Caco-2 (cell line): Measurements from ENCODE around the gene KCNN3. TPM values are rescaled to one million over a fixed set of nuclear protein-coding genes. Genes with fewer than 3 reads are reported as not detected.

ENCODE experiments used
- BruUV-seq: library from RNA; stranded (reverse); fragments of 400-500 nt; replicated peaks from 2 replicates; lab custom pipeline; 2021; lab: Mats Ljungman, UMichigan
- CTCF ChIA-PET: fragments of 300-600 bp; sonication (Branson Sonifier 250); formaldehyde crosslinking; loops from one replicate; lab custom pipeline; 2022; ENCODE audit warnings: antibody characterized with exemption; lab: Charles Lee
- POLR2A ChIA-PET: fragments of 300-600 bp; sonication (Branson Sonifier 250); formaldehyde crosslinking; loops from one replicate; lab custom pipeline; 2022; ENCODE audit warnings: antibody characterized with exemption; lab: Charles Lee
- DNase-seq, 2 experiments: peaks; one replicate each; pipeline versions ENCODE4 v3.0.0 to v3.0.0-alpha.2; 2020 to 2022
- H3K27me3 ChIP-seq: replicated peaks from 2 replicates; pipeline ENCODE4 v1.6.0; 2011; ENCODE audit warnings: low read length; ENCODE audit not compliant: control insufficient read depth, insufficient read depth
- H3K36me3 ChIP-seq: 2 replicates; pipeline ENCODE4 v1.5.1; 2011; ENCODE audit warnings: low read length; ENCODE audit not compliant: control insufficient read depth, insufficient read depth
- H3K4me1 ChIP-seq: fragments of 250-450 bp; sonication (Bioruptor Pico); 2 replicates; pipeline ENCODE4 v1.5.1; 2020; ENCODE audit warnings: mild to moderate bottlenecking
- H3K4me3 ChIP-seq: 2 replicates; pipeline ENCODE4 v1.5.1; 2011; ENCODE audit warnings: low read depth, mild to moderate bottlenecking, control low read depth, low read length
- H3K9me3 ChIP-seq: fragments of 250-450 bp; sonication (Bioruptor Pico); 2 replicates; pipeline ENCODE4 v1.5.1; 2020; ENCODE audit warnings: mild to moderate bottlenecking, moderate library complexity
- H3K27ac Mint-ChIP-seq: one replicate; pipeline ENCODE4 v1.8.0; 2022; ENCODE audit warnings: mixed read lengths; ENCODE audit not compliant: unreplicated experiment
- H3K27me3 Mint-ChIP-seq: one replicate; pipeline ENCODE4 v1.8.0; 2022; ENCODE audit warnings: mixed read lengths; ENCODE audit not compliant: insufficient read depth, unreplicated experiment
- H3K36me3 Mint-ChIP-seq: one replicate; pipeline ENCODE4 v1.8.0; 2022; ENCODE audit warnings: mild to moderate bottlenecking, mixed read lengths; ENCODE audit not compliant: insufficient read depth, unreplicated experiment
- H3K4me1 Mint-ChIP-seq: one replicate; pipeline ENCODE4 v1.8.0; 2022; ENCODE audit warnings: low read depth, mixed read lengths; ENCODE audit not compliant: unreplicated experiment
- H3K4me3 Mint-ChIP-seq: one replicate; pipeline ENCODE4 v1.8.0; 2022; ENCODE audit warnings: mild to moderate bottlenecking, moderate library complexity, mixed read lengths; ENCODE audit not compliant: unreplicated experiment
- H3K9me3 Mint-ChIP-seq: one replicate; pipeline ENCODE4 v1.8.0; 2022; ENCODE audit warnings: mixed read lengths; ENCODE audit not compliant: unreplicated experiment
- CTCF ChIP-seq, 2 experiments: fragments of 200-600 bp in 1 of 2; IDR thresholded peaks; 1 replicate in 1 of 2; 2 replicates in 1 of 2; pipeline versions ENCODE4 v1.5.1 to v1.8.0; 2011 to 2022; ENCODE audit warnings: antibody characterized with exemption in 1 of 2, control low read depth in 1 of 2, inconsistent platforms in 1 of 2, low read depth in 1 of 2, low read length in 1 of 2, mild to moderate bottlenecking in 1 of 2, moderate library complexity in 1 of 2; ENCODE audit not compliant: insufficient read depth in 1 of 2, severe bottlenecking in 1 of 2, unreplicated experiment in 1 of 2
- intact Hi-C: fragments of 100-400 bp; cut with micrococcal nuclease; formaldehyde crosslinking; loops from one replicate; pipeline ENCODE4 v1.10.0; 2022; ENCODE audit not compliant: unreplicated experiment
- total RNA-seq: library from RNA; stranded (reverse); gene quantifications from 2 replicates; pipeline ENCODE4 v1.2.3, GENCODE V29; 2022

The KCNN3 gene
- total RNA-seq, 1 experiment from 2014 or later = 0.05 TPM

- Histone ChIP-seq H3K27me3 (peaks cover 1% of the 10 kb centered on the region), H3K4me1 (no peaks in the 10 kb centered on the region), H3K9me3 (no peaks in the 10 kb centered on the region), H3K36me3 (no peaks in the 10 kb centered on the region), H3K4me3 (no peak overlapping the region)
- BruUV-seq = no TSS peak
- Mint-ChIP-seq H3K4me3 (no peak overlapping the region), H3K27ac (no peak overlapping the region), H3K9me3 (no peaks in the 10 kb centered on the region), H3K36me3 (no peaks in the 10 kb centered on the region), H3K27me3 (peaks cover 5% of the 10 kb centered on the region), H3K4me1 (peaks cover 5% of the 10 kb centered on the region)
- CTCF ChIA-PET = no interaction called here
- intact Hi-C loops = no loop called here
- no peak for TF ChIP-seq CTCF (IDR thresholded peaks at IDR 0.05; ENCODE audit: insufficient read depth in 1 of 2, low read depth in 1 of 2, low read length in 1 of 2, severe bottlenecking in 1 of 2, unreplicated experiment in 1 of 2)
- DNase-seq = no peak
- POLR2A ChIA-PET = no interaction called here
Observed at GRCh38 chr1:154713005-154713404, 157.1 kb downstream of the KCNN3 start.

- H3K4me3 ChIP-seq = no peak overlapping the region
- no peaks in the 10 kb centered on the region for H3K4me1 ChIP-seq
- no peaks in the 10 kb centered on the region for H3K9me3 ChIP-seq
- Mint-ChIP-seq H3K27me3 (peaks cover 8% of the 10 kb centered on the region), H3K9me3 (no peaks in the 10 kb centered on the region), H3K27ac (no peak overlapping the region), H3K36me3 (no peaks in the 10 kb centered on the region), H3K4me3 (no peak overlapping the region), H3K4me1 (peaks cover 5% of the 10 kb centered on the region)
- no TSS peak for BruUV-seq
- no peaks in the 10 kb centered on the region for H3K36me3 ChIP-seq
- no peak for TF ChIP-seq CTCF (IDR thresholded peaks at IDR 0.05; ENCODE audit: insufficient read depth in 1 of 2, low read depth in 1 of 2, low read length in 1 of 2, severe bottlenecking in 1 of 2, unreplicated experiment in 1 of 2)
- no peak for DNase-seq
- H3K27me3 ChIP-seq = peaks cover 1% of the 10 kb centered on the region
- intact Hi-C loops = no loop called here
- ChIA-PET POLR2A (no interaction called here), CTCF (no interaction called here)
Observed at GRCh38 chr1:154712166-154712810, 157.8 kb downstream of the KCNN3 start.

GRCh38 chr1:154711416-154711815 lies 158.7 kb downstream of the KCNN3 start:
- Mint-ChIP-seq H3K9me3 (no peaks in the 10 kb centered on the region), H3K4me1 (peaks cover 5% of the 10 kb centered on the region), H3K4me3 (no peak overlapping the region), H3K36me3 (no peaks in the 10 kb centered on the region), H3K27me3 (peaks cover 8% of the 10 kb centered on the region), H3K27ac (no peak overlapping the region)
- no peak for TF ChIP-seq CTCF (IDR thresholded peaks at IDR 0.05; ENCODE audit: insufficient read depth in 1 of 2, low read depth in 1 of 2, low read length in 1 of 2, severe bottlenecking in 1 of 2, unreplicated experiment in 1 of 2)
- intact Hi-C loops = no loop called here
- DNase-seq = no peak
- no peak overlapping the region for H3K4me3 ChIP-seq
- peaks cover 1% of the 10 kb centered on the region for H3K27me3 ChIP-seq
- no peaks in the 10 kb centered on the region for H3K4me1 ChIP-seq
- no TSS peak for BruUV-seq
- POLR2A ChIA-PET = no interaction called here
- CTCF ChIA-PET = no interaction called here
- no peaks in the 10 kb centered on the region for H3K36me3 ChIP-seq
- H3K9me3 ChIP-seq = no peaks in the 10 kb centered on the region
